HG03108 (cell line): Measurements from ENCODE around the gene IARS1.

Source experiments
- ATAC-seq: cut with Tn5 transposase; IDR thresholded peaks from one replicate; pipeline ENCODE4 v1.9.1; 2021; ENCODE audit warnings: moderate library complexity; ENCODE audit not compliant: unreplicated experiment

Gene IARS1

GRCh38 chr9:92247296-92247695 lies 46.2 kb downstream of the IARS1 start:
- ATAC-seq: no peak

GRCh38 chr9:92245005-92245797 lies 48.3 kb downstream of the IARS1 start:
- no peak for ATAC-seq
